Nephron progenitor cell (in vitro differentiated cells): Measurements from ENCODE around the gene RGMA.

ENCODE experiments used
- DNase-seq: peaks from one replicate; pipeline ENCODE4 v3.0.0; 2021
- H3K27ac Mint-ChIP-seq: 2 replicates; pipeline ENCODE4 v1.8.0; 2021; ENCODE audit warnings: mild to moderate bottlenecking, moderate library complexity, mixed read lengths
- H3K27me3 Mint-ChIP-seq: 2 replicates; pipeline ENCODE4 v1.8.0; 2021; ENCODE audit warnings: mild to moderate bottlenecking, low read depth, mixed read lengths; ENCODE audit not compliant: poor library complexity
- H3K36me3 Mint-ChIP-seq: 2 replicates; pipeline ENCODE4 v1.8.0; 2021; ENCODE audit warnings: low read depth, mixed read lengths
- H3K4me1 Mint-ChIP-seq: 2 replicates; pipeline ENCODE4 v1.8.0; 2021; ENCODE audit warnings: mixed read lengths
- H3K4me3 Mint-ChIP-seq: 2 replicates; pipeline ENCODE4 v1.8.0; 2021; ENCODE audit warnings: mild to moderate bottlenecking, moderate library complexity, mixed read lengths
- H3K9me3 Mint-ChIP-seq: 2 replicates; pipeline ENCODE4 v1.8.0; 2021; ENCODE audit warnings: mild to moderate bottlenecking, moderate library complexity, mixed read lengths
- CTCF ChIP-seq: fragments of 200-600 bp; sonication (generic); IDR thresholded peaks from 2 replicates; pipeline ENCODE4 v1.5.0; 2021; ENCODE audit warnings: antibody characterized with exemption

RGMA gene

GRCh38 chr15:93060336-93061248, 28.4 kb downstream of the RGMA start:
- Mint-ChIP-seq H3K27me3 (no peaks in the 10 kb centered on the region), H3K4me3 (peak overlapping the region; percentile 70), H3K27ac (no peak overlapping the region), H3K36me3 (peaks cover 22% of the 10 kb centered on the region), H3K4me1 (peaks cover 96% of the 10 kb centered on the region), H3K9me3 (no peaks in the 10 kb centered on the region)
- no peak for DNase-seq
- no peak for TF ChIP-seq CTCF

- peak overlapping the region; percentile 64 for H3K4me3 Mint-ChIP-seq
- no peaks in the 10 kb centered on the region for H3K27me3 Mint-ChIP-seq
- DNase-seq = peak; percentile 43
- H3K27ac Mint-ChIP-seq = peak overlapping the region; percentile 69
- no peak for TF ChIP-seq CTCF
- H3K9me3 Mint-ChIP-seq = no peaks in the 10 kb centered on the region
- H3K36me3 Mint-ChIP-seq = peaks cover 24% of the 10 kb centered on the region
- H3K4me1 Mint-ChIP-seq = peaks cover 89% of the 10 kb centered on the region
These were observed 29.6 kb downstream of the RGMA start for GRCh38 chr15:93059442-93059841.

GRCh38 chr15:93058904-93059427, 30.0 kb downstream of the RGMA start:
- H3K9me3 Mint-ChIP-seq = no peaks in the 10 kb centered on the region
- peak overlapping the region; percentile 64 for H3K4me3 Mint-ChIP-seq
- no peak for DNase-seq
- no peaks in the 10 kb centered on the region for H3K27me3 Mint-ChIP-seq
- peaks cover 26% of the 10 kb centered on the region for H3K36me3 Mint-ChIP-seq
- H3K4me1 Mint-ChIP-seq = peaks cover 87% of the 10 kb centered on the region
- no peak for TF ChIP-seq CTCF
- H3K27ac Mint-ChIP-seq = peak overlapping the region; percentile 69

- no peak overlapping the region for H3K4me3 Mint-ChIP-seq
- no peak for DNase-seq
- no peaks in the 10 kb centered on the region for H3K27me3 Mint-ChIP-seq
- H3K4me1 Mint-ChIP-seq = peaks cover 78% of the 10 kb centered on the region
- H3K27ac Mint-ChIP-seq = no peak overlapping the region
- no peak for TF ChIP-seq CTCF
- H3K9me3 Mint-ChIP-seq = no peaks in the 10 kb centered on the region
- H3K36me3 Mint-ChIP-seq = peaks cover 32% of the 10 kb centered on the region
These were observed 30.9 kb downstream of the RGMA start for GRCh38 chr15:93058128-93058527.

GRCh38 chr15:93057618-93058017, 31.4 kb downstream of the RGMA start:
- H3K36me3 Mint-ChIP-seq = peaks cover 37% of the 10 kb centered on the region
- peak overlapping the region; percentile 94 for H3K27ac Mint-ChIP-seq
- no peak overlapping the region for H3K4me3 Mint-ChIP-seq
- H3K4me1 Mint-ChIP-seq = peaks cover 73% of the 10 kb centered on the region
- no peak for DNase-seq
- no peaks in the 10 kb centered on the region for H3K27me3 Mint-ChIP-seq
- H3K9me3 Mint-ChIP-seq = no peaks in the 10 kb centered on the region
- no peak for TF ChIP-seq CTCF

GRCh38 chr15:93056836-93057235, 32.2 kb downstream of the RGMA start:
- no peak for DNase-seq
- Mint-ChIP-seq H3K27ac (no peak overlapping the region), H3K27me3 (no peaks in the 10 kb centered on the region), H3K36me3 (peaks cover 37% of the 10 kb centered on the region), H3K4me1 (peaks cover 65% of the 10 kb centered on the region), H3K9me3 (no peaks in the 10 kb centered on the region), H3K4me3 (no peak overlapping the region)
- no peak for TF ChIP-seq CTCF
